CD14-positive monocyte (primary cell): ENCODE results near the gene LYRM4. TPM values are rescaled to one million over a fixed set of nuclear protein-coding genes. Genes with fewer than 3 reads are reported as not detected.

ENCODE experiments used
- DNase-seq, 3 donors: peaks; one replicate each; pipeline ENCODE4 v3.0.0-alpha.2; 2011 to 2022
- H2AFZ ChIP-seq: 2 replicates; pipeline ENCODE4 v1.6.0; 2012; ENCODE audit warnings: mild to moderate bottlenecking, low read depth, low read length, inconsistent platforms; ENCODE audit not compliant: insufficient read depth, poor library complexity, severe bottlenecking
- H3K27ac ChIP-seq, 2 donors: 1 replicate in 1 of 2; 2 replicates in 1 of 2; pipeline ENCODE4 v1.5.1; 2012 to 2013; ENCODE audit warnings: low read length in 2 of 2, control low read depth in 1 of 2, inconsistent platforms in 1 of 2, low read depth in 1 of 2, mild to moderate bottlenecking in 1 of 2
- H3K27me3 ChIP-seq, 2 donors: one replicate each; pipeline versions ENCODE4 v1.6.0 to v1.6.1; 2011 to 2013; ENCODE audit warnings: low read length in 2 of 2; ENCODE audit not compliant: control insufficient read depth in 2 of 2, insufficient read depth in 2 of 2
- H3K36me3 ChIP-seq, 2 donors: replicated peaks in 1 of 2; 1 replicate in 1 of 2; 2 replicates in 1 of 2; pipeline versions ENCODE4 v1.5.1 to v1.6.1; 2012 to 2013; ENCODE audit warnings: low read length in 2 of 2, control low read depth in 1 of 2, inconsistent platforms in 1 of 2, mild to moderate bottlenecking in 1 of 2; ENCODE audit not compliant: insufficient read depth in 2 of 2, control insufficient read depth in 1 of 2
- H3K4me1 ChIP-seq, 2 donors: 1 replicate in 1 of 2; 2 replicates in 1 of 2; pipeline versions ENCODE4 v1.5.1 to v1.6.1; 2012 to 2013; ENCODE audit warnings: low read length in 2 of 2, control low read depth in 1 of 2, inconsistent platforms in 1 of 2, mild to moderate bottlenecking in 1 of 2, moderate library complexity in 1 of 2; ENCODE audit not compliant: insufficient read depth in 2 of 2, control insufficient read depth in 1 of 2
- H3K4me2 ChIP-seq: replicated peaks from 2 replicates; pipeline ENCODE3; 2012; ENCODE audit warnings: low read length, moderate library complexity, mild to moderate bottlenecking; ENCODE audit not compliant: poor library complexity, severe bottlenecking; ENCODE audit errors: extremely low read depth
- H3K4me3 ChIP-seq, 3 experiments: fragments of 200-600 bp in 1 of 3; sonication (generic) in 1 of 3; replicated peaks in 1 of 3; 1 replicate in 2 of 3; 2 replicates in 1 of 3; pipeline ENCODE4 v1.5.1; 2011 to 2013; ENCODE audit warnings: low read length in 3 of 3, mild to moderate bottlenecking in 3 of 3, control low read depth in 2 of 3, low read depth in 2 of 3, inconsistent platforms in 1 of 3, moderate library complexity in 1 of 3
- H3K79me2 ChIP-seq: 2 replicates; pipeline ENCODE4 v1.6.0; 2012; ENCODE audit warnings: mild to moderate bottlenecking, control low read depth, inconsistent platforms, low read length, moderate library complexity; ENCODE audit not compliant: insufficient read depth
- H3K9ac ChIP-seq: 2 replicates; pipeline ENCODE4 v1.6.0; 2017; ENCODE audit warnings: low read length, mild to moderate bottlenecking; ENCODE audit not compliant: insufficient read depth, poor library complexity, severe bottlenecking
- H3K9me3 ChIP-seq, 2 donors: replicated peaks in 1 of 2; 1 replicate in 1 of 2; 2 replicates in 1 of 2; pipeline versions ENCODE4 v1.5.1 to v1.6.1; 2012 to 2013; ENCODE audit warnings: low read length in 2 of 2, control low read depth in 1 of 2; ENCODE audit not compliant: control insufficient read depth in 1 of 2, insufficient read depth in 1 of 2
- H4K20me1 ChIP-seq: 2 replicates; pipeline ENCODE4 v1.6.0; 2012; ENCODE audit warnings: mild to moderate bottlenecking, low read length, control low read depth, moderate library complexity; ENCODE audit not compliant: insufficient read depth
- H3K27ac Mint-ChIP-seq, 7 donors: one replicate each; pipeline ENCODE4 v1.8.0; 2020; ENCODE audit warnings: mild to moderate bottlenecking in 7 of 7, mixed read lengths in 7 of 7, moderate library complexity in 6 of 7, inconsistent platforms in 2 of 7
- H3K27me3 Mint-ChIP-seq, 3 donors: one replicate each; pipeline ENCODE4 v1.8.0; 2021 to 2022; ENCODE audit warnings: low read depth in 3 of 3, mild to moderate bottlenecking in 3 of 3, mixed read lengths in 3 of 3, moderate library complexity in 3 of 3, inconsistent platforms in 1 of 3
- H3K36me3 Mint-ChIP-seq, 2 donors: one replicate each; pipeline ENCODE4 v1.8.0; 2020; ENCODE audit warnings: mixed read lengths in 2 of 2, inconsistent platforms in 1 of 2, mild to moderate bottlenecking in 1 of 2
- H3K4me1 Mint-ChIP-seq: one replicate; pipeline ENCODE4 v1.8.0; 2020; ENCODE audit warnings: mild to moderate bottlenecking, mixed read lengths
- H3K4me3 Mint-ChIP-seq, 2 donors: one replicate each; pipeline ENCODE4 v1.8.0; 2020; ENCODE audit warnings: mild to moderate bottlenecking in 2 of 2, mixed read lengths in 2 of 2, moderate library complexity in 1 of 2
- H3K9me3 Mint-ChIP-seq, 7 donors: one replicate each; pipeline ENCODE4 v1.8.0; 2020 to 2022; ENCODE audit warnings: mixed read lengths in 7 of 7, mild to moderate bottlenecking in 6 of 7, moderate library complexity in 6 of 7, inconsistent platforms in 2 of 7
- CTCF ChIP-seq: fragments of 200-600 bp; IDR thresholded peaks from one replicate; pipeline ENCODE4 v1.8.0; 2022; ENCODE audit warnings: antibody characterized with exemption, mild to moderate bottlenecking
- WGBS: methylation state at CpG from one replicate; pipeline ENCODE4 v1.1.5; 2013; ENCODE audit warnings: missing lambda C conversion rate; ENCODE audit not compliant: insufficient coverage; 5-methylcytosine and 5-hydroxymethylcytosine counted together
- intact Hi-C, 2 donors: fragments of 100-400 bp; cut with micrococcal nuclease; formaldehyde crosslinking; loops; one replicate each; pipeline versions ENCODE4 v1.15.0 to v1.15.1; 2023
- polyA plus RNA-seq, 3 donors: library from polyadenylated mRNA; depleted of rRNA in 1 of 3; unstranded in 2 of 3; stranded (reverse) in 1 of 3; fragments of 300-500 nt in 2 of 3; fragments of >200 nt in 1 of 3; fragmentation: Illumina TruSeq in 2 of 3; gene quantifications; 1 replicate in 2 of 3; 2 replicates in 1 of 3; pipeline ENCODE4 v1.2.3, GENCODE V29; 2012 to 2021

LYRM4 gene
- polyA plus RNA-seq, 3 donors, result 13.7 to 19.6 (median 18.1) TPM

- Histone ChIP-seq H3K4me3 (no peak overlapping the region), H3K9me3 (no peaks in the 10 kb centered on the region), H3K27me3 (no peaks in the 10 kb centered on the region), H3K9ac (no peak overlapping the region), H3K36me3 (peaks cover 6 to 15% of the 10 kb centered on the region in 2 donors), H2AFZ (no peak overlapping the region), H3K27ac (no peak overlapping the region), H3K4me1 (no peaks in the 10 kb centered on the region), H4K20me1 (no peaks in the 10 kb centered on the region), H3K4me2 (no peak overlapping the region), H3K79me2 (no peaks in the 10 kb centered on the region)
- no peaks in the 10 kb centered on the region for H3K4me1 Mint-ChIP-seq
- H3K27ac Mint-ChIP-seq, result peak overlapping the region in 2 of 7 donors; percentile 22 to 52
- WGBS, result 65% methylated on average over 7 of the region's 10 CpGs
- TF ChIP-seq CTCF, result peak; percentile 66
- intact Hi-C loops, result no loop called here
- DNase-seq, result peak in 1 of 3 donors; percentile 27
- peaks cover 0 to 2% (median 2%) of the 10 kb centered on the region in 3 donors for H3K27me3 Mint-ChIP-seq
- H3K4me3 Mint-ChIP-seq, result no peak overlapping the region
- H3K36me3 Mint-ChIP-seq, result peaks cover 19 to 31% of the 10 kb centered on the region in 2 donors
- H3K9me3 Mint-ChIP-seq, result no peaks in the 10 kb centered on the region
Observed at GRCh38 chr6:5214570-5215052, 46.1 kb downstream of the LYRM4 start.

- no peak overlapping the region for H3K4me3 Mint-ChIP-seq
- Histone ChIP-seq H3K9me3 (no peaks in the 10 kb centered on the region), H4K20me1 (no peaks in the 10 kb centered on the region), H3K79me2 (no peaks in the 10 kb centered on the region), H2AFZ (no peak overlapping the region), H3K36me3 (peaks cover 6 to 15% of the 10 kb centered on the region in 2 donors), H3K9ac (no peak overlapping the region), H3K4me2 (no peak overlapping the region), H3K27me3 (no peaks in the 10 kb centered on the region), H3K27ac (no peak overlapping the region), H3K4me1 (no peaks in the 10 kb centered on the region), H3K4me3 (no peak overlapping the region)
- H3K27me3 Mint-ChIP-seq, result peaks cover 0 to 2% (median 2%) of the 10 kb centered on the region in 3 donors
- intact Hi-C loops, result no loop called here
- TF ChIP-seq CTCF, result no peak
- 98% methylated on average over 8 of the region's 8 CpGs for WGBS
- no peaks in the 10 kb centered on the region for H3K4me1 Mint-ChIP-seq
- H3K36me3 Mint-ChIP-seq, result peaks cover 19 to 31% of the 10 kb centered on the region in 2 donors
- H3K9me3 Mint-ChIP-seq, result no peaks in the 10 kb centered on the region
- DNase-seq, result no peak
- no peak overlapping the region for H3K27ac Mint-ChIP-seq
Observed at GRCh38 chr6:5213836-5214235, 46.9 kb downstream of the LYRM4 start.
